Amniotic epithelial cell (primary cell): Measurements from ENCODE around the gene TMEM132C.

ENCODE experiments used
- DNase-seq: peaks from one replicate; pipeline ENCODE4 v3.0.0-alpha.2; 2010; ENCODE audit warnings: low read depth

The TMEM132C gene

DNA sequence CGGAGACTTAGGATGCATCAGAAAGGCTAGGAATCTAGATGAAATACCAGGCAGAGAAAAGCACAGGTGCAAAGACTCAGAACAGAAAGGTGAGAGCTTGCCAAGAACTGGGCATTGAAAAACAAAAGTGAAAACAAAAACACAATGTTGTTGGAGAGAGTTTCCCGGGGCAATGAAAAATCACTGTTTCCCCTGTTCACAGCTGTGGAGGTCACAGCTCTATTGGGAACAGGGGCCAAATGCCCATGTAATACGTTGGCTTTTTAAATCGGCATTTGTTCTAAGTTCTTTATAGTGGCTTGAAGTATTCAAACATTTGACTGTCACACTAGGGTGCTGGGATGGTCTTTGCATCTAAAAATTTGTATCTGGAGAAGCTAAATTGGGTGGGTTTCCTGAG lies 448.5 kb downstream of the TMEM132C start:
- no peak for DNase-seq

DNA sequence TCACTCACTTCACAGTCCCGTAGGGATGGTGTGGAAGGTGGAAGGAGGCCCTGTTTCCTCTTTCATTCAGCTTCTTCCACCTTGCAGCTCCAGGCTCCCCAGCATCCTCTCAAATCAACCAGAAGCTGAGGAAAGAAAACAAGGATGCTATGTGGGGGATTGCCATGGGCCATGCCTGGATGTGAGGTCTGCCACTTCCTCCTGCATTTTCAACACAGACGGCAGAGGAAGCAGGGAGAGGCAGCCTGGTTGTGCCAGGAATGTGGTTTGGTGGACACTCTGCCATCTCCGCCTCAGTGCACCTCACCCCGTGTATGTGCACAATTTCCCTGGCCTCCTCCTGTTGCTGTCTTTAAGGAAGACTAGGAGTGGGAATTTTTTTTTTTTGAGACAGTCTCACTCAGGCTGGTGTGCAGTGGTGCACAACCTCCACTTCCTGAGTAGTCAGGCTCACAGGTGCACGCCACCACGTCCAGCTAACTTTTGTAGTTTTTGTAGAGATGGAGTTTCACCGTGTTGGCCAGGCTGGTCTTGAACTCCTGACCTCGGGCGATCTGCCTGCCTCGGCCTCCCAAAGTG lies 457.6 kb downstream of the TMEM132C start:
- no peak for DNase-seq

DNA sequence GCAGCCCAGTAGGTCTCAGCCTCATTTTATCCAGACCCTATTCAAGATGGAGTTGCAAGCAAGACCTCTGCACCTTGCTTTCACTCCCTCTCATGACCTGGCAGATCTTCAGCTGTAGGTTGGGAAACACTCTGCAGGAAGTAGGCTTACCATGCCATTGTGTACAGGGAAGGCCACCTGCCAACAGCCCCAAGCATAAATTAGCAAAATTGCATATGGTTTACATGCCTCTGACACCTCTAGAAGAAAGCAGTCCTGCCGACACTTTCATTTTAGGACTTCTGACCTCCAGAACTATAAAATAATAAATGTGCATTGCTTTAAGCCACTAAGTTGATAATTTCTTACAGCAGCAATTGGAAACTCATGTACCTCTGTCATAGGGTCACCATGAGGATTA lies 459.9 kb downstream of the TMEM132C start:
- no peak for DNase-seq

DNA sequence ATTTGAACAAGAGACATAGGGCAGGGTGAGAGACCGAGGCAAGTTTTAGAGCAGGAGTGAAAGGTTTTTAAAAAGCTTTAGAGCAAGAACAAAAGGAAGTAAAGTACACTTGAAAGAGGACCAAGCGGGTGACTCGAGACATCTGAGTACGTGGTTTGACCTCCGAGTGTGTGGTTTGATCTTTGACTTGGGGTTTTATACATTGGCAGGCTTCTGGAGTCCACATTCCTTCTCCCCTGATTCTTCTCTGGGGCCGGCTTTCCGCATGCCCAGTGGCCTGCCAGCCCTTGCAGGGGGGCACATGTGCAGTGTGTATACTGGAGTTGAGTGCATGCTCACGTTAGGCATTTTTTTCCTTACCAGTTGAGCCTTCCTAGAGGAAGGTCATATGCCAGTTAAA lies 460.5 kb downstream of the TMEM132C start:
- DNase-seq: no peak

DNA sequence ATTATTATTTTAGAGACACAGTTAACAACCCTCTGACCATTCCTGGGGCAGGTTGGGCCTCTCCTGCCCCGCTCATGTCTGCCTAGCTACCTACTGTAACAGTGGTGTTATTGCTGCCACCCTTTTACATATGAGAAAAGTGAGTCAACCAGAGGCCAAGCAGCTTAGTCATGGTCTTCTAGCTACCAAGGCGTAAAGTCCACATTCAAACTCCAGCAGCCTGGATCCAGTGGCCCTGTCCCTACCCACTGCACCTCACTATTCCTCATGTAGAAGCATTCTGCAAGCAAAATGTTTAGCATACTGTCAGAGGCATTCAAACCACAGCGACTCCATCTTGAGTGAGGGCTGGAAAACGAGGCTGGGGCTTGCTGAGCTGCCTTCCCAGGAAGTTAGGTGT lies 461.0 kb downstream of the TMEM132C start:
- DNase-seq: no peak

DNA sequence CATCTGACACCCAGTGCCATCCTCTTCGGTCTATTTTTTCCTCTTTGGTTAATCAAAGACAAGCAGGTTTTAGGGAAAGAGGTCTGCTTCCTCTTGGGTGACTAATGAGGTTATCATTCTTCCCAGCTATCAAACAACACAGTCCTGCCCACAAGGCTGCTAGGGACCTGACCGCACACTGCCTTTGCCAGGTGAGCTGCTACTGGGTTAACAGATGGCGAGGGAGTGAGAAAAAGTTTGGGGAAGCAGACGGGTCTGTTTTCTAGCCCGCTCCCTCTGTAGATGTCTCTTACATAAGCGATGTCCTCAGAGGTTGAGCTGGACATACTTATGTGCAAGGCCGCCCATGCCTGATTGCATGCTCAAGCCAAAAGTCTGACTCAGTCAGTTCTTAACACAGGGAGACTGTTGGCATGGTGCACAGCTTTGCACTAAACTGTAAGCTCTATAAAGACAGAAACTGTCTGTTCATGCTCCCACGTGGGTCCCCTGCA lies 462.7 kb downstream of the TMEM132C start:
- no peak for DNase-seq

DNA sequence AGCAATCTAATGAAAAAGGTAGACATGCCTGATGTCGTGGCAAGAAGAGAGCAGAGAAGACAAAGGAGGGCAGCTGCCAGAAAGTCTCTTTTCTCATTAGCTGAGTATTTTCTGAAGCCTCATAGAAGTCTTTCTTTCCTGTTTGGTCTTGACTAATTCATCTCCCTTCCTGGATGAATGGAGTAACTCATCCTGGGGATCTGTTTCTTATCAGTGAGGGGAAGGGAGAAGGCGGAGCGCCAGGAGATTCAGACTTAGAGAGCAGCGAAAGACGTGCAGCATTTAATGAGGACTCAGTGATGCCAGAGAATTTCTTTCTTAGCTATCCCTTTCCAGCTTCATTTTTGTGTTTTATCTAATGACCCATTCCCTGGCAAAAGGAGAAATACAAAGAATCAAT lies 467.4 kb downstream of the TMEM132C start:
- DNase-seq: no peak

DNA sequence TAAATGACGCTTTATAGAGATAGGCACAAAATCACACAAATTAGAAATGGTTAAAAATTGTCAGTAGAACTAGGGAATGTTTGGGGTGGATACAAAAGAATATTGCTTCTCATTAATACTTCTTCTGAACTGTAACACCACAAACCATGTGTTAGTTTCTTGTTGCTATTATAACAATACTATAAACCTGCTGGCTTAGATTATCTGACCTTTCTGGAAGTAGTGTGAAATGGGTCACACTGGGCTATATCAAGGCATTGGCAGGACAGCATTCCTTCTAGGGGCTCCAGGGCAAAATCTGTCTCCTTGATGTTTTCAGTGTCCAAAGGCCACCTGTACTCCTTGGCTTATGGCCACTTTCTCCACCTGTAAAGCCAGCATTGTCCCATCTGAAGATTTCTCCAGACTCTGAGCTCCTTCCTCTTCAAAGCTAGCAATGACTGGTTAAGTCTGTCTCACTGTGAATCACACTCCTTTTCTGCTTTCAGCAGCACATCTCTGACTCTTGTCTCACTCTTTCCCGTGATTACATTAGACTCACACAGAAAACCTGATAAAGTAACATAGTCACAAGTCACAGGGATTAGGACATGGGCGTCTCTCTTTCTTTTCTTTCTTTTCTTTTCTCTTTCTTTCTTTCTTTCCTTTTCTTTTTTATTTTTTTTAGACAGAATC lies 470.5 kb downstream of the TMEM132C start:
- no peak for DNase-seq

DNA sequence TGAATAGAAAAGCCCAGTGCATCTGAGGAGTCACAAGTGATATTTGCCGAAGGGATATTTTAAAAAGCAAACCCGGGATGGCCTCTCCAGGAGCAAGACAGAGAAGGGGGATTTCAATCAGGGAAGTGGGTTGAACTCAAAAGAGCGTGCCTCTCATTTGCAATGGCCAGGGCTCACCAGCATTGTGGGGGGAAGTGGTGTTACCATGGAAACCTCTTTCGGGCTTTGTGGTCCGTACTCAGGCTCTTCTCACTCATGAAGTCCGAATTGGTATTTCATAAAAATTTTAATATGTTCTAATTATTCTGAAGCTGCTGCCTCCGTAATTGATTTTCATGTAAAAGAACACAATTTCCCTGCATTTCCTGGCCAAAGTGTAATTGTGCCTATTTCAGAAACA lies 476.9 kb downstream of the TMEM132C start:
- DNase-seq: no peak

DNA sequence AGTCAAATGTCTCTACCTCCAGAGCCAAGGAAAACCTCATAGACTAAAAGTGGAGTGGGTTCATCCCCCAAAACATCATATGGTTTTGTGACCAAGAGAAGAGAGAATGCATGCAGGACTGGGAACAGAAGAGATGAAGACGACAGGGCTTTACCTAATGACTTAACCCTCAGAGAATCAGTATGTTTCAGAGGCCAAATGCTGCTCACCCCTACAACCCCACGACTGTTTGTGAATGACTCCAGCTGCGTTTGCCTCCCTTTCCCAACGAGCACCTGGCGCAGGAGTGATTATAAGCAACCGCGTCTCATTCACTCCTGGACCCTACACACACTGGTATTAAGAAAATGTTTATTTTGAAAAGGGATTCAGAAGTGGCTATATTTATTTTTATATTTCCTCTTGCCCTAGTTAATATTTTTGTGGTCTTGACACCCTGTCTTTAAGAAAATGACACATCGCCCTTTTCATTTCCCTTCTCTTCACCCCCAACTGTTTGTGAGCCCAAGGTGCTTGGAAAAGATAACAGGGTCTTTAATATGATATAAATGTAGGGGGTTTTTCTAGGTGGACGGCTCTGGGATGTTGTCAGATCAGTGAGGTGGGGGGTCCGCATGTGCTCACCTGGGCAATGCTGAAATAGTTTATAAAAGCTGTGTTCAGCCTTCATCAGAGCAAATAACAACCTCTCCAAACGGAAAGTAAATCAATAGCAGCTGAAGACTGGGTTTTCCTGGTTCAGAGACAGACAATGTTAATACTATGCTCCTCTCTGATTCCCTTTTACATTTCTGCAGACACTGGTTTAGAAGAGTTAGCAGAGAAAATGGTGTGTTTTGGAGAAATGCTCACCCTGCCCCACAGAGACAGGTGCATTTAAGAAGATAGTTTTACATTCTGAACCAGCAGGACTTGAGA lies 479.1 kb downstream of the TMEM132C start:
- no peak for DNase-seq

DNA sequence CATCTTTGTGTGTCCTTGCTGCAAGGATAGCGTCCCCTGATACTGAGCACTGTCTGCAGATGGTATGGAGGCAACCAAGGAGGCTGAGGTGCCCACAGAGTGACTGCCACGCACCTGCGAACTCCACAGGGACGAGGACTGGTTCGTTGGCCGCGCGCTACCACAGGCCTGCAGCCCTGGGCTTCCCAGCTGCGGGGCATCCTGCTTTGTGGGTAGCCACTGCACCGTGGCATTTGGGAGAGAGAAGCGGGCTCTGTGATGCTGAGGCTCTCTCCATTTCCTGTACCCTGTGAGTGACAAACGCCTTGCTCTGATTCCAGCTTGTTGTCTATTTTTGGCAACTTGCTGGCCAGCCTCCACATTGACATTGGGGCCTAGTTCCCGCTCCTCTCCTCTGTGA lies 480.5 kb downstream of the TMEM132C start:
- no peak for DNase-seq

DNA sequence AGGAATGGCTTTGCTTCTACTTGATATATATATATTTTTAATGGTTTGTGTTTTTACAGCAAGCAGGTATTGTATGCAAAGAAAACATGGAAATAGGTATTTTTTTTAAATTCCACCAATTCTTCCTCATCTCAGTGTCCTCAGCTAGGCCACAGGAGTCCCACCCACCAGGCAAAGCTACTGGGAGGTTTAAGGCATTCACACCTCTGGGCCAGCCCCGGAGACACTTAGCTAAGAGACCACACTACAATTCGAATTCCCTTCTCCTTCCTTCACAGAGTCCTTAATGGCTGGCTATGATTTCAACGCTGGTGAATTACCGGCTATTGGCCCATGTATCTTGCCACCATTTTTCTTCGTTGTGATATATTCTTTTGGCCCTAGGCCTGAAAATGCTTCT lies 485.4 kb downstream of the TMEM132C start:
- DNase-seq: no peak

DNA sequence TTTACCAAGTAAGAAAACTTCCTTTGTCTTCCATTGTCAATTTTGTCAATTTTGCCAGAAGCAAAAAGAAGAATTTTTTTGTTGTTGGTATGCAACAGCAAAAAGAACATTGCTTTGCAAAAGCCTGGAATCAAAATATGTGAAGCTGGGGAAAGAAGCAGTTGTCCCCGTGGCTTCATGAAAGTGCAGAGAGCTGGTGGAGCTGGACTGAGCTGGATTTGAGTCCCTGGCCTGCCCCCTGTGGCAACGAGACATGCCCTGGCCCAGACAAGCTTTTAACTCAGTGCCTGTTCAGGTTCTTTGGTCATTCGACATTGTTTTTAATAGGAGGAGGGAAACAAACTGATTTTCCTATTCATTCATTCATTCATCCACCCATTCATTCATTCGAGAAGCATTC lies 486.5 kb downstream of the TMEM132C start:
- DNase-seq: no peak

DNA sequence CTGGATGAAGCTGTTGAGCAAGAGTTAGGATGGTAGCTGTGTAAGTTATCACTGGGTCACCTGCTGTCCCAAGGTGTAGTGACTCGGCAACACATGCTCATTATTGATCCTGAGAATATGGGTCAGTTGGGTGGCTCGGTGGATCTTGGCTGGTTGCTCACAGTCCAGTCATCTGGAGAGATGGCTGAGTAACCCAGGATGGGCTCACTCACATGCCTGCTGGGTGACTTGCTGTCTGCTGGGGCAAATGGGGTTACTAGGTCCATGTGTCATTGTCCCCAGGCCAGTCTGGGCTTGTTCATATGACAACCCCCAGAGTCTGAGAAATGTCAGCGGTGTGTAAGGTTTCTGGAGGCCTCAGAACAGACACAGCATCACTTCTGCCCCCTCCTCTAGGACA lies 487.3 kb downstream of the TMEM132C start:
- no peak for DNase-seq

DNA sequence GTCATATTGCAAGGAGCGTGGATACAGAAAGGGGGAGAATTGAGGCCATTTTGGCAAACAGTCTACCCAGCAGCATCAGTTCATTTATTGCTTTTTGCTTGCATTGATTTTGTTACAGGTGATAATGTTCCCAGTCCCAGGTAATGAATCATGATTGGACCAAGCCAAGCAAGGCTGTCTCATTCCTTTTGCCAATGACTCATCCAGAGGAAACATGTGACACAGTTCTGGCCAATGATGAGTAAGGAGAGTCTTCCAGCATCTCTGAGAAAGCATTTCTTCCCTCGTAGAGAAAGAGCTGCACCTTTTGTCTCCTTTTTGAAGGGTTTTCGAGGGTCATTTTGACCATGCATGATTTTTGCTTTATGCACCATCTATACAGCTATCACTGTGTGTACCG lies 488.6 kb downstream of the TMEM132C start:
- DNase-seq: no peak
